IPS-18a (cell line): ENCODE measurements around the gene HOXD9.

ENCODE experiments used
- H3K27ac ChIP-seq: one replicate; pipeline ENCODE4 v1.5.1; 2013; ENCODE audit warnings: low read length
- H3K27me3 ChIP-seq: one replicate; pipeline ENCODE4 v1.6.1; 2013; ENCODE audit warnings: mild to moderate bottlenecking, low read length; ENCODE audit not compliant: control insufficient read depth, insufficient read depth
- H3K36me3 ChIP-seq: one replicate; pipeline ENCODE4 v1.6.1; 2013; ENCODE audit warnings: low read depth, low read length; ENCODE audit not compliant: control insufficient read depth
- H3K4me1 ChIP-seq: one replicate; pipeline ENCODE4 v1.6.1; 2013; ENCODE audit warnings: low read depth, low read length; ENCODE audit not compliant: control insufficient read depth
- H3K4me3 ChIP-seq: one replicate; pipeline ENCODE4 v1.5.1; 2013; ENCODE audit warnings: low read length
- H3K9ac ChIP-seq: one replicate; pipeline ENCODE4 v1.6.1; 2013; ENCODE audit warnings: mild to moderate bottlenecking, low read length, moderate library complexity
- H3K9me3 ChIP-seq: one replicate; pipeline ENCODE4 v1.6.1; 2013; ENCODE audit warnings: low read depth, low read length; ENCODE audit not compliant: control insufficient read depth

The HOXD9 gene

GRCh38 chr2:176146101-176146500 lies 23.6 kb downstream of the HOXD9 start:
- H3K27ac ChIP-seq = no peak overlapping the region
- H3K27me3 ChIP-seq = peaks cover 100% of the 10 kb centered on the region
- H3K4me3 ChIP-seq = no peak overlapping the region
- no peaks in the 10 kb centered on the region for H3K36me3 ChIP-seq
- no peaks in the 10 kb centered on the region for H3K4me1 ChIP-seq
- H3K9ac ChIP-seq = no peak overlapping the region
- H3K9me3 ChIP-seq = no peaks in the 10 kb centered on the region

- peaks cover 100% of the 10 kb centered on the region for H3K27me3 ChIP-seq
- H3K36me3 ChIP-seq = no peaks in the 10 kb centered on the region
- H3K4me1 ChIP-seq = no peaks in the 10 kb centered on the region
- H3K9ac ChIP-seq = no peak overlapping the region
- H3K4me3 ChIP-seq = no peak overlapping the region
- H3K27ac ChIP-seq = no peak overlapping the region
- H3K9me3 ChIP-seq = no peaks in the 10 kb centered on the region
Measured at GRCh38 chr2:176146645-176147044, 24.1 kb downstream of the HOXD9 start.

GRCh38 chr2:176147210-176147799 lies 24.8 kb downstream of the HOXD9 start:
- H3K4me1 ChIP-seq = no peaks in the 10 kb centered on the region
- peaks cover 100% of the 10 kb centered on the region for H3K27me3 ChIP-seq
- no peak overlapping the region for H3K4me3 ChIP-seq
- no peak overlapping the region for H3K9ac ChIP-seq
- no peak overlapping the region for H3K27ac ChIP-seq
- no peaks in the 10 kb centered on the region for H3K36me3 ChIP-seq
- H3K9me3 ChIP-seq = no peaks in the 10 kb centered on the region

GRCh38 chr2:176147800-176148496 lies 25.4 kb downstream of the HOXD9 start:
- Histone ChIP-seq H3K36me3 (no peaks in the 10 kb centered on the region), H3K27ac (no peak overlapping the region), H3K27me3 (peaks cover 100% of the 10 kb centered on the region), H3K9ac (no peak overlapping the region), H3K4me1 (no peaks in the 10 kb centered on the region), H3K4me3 (no peak overlapping the region), H3K9me3 (no peaks in the 10 kb centered on the region)

- Histone ChIP-seq H3K9me3 (no peaks in the 10 kb centered on the region), H3K36me3 (no peaks in the 10 kb centered on the region), H3K27me3 (peaks cover 100% of the 10 kb centered on the region), H3K9ac (no peak overlapping the region), H3K4me1 (no peaks in the 10 kb centered on the region), H3K4me3 (no peak overlapping the region), H3K27ac (no peak overlapping the region)
Measured at GRCh38 chr2:176148751-176149421, 26.4 kb downstream of the HOXD9 start.

- Histone ChIP-seq H3K4me1 (no peaks in the 10 kb centered on the region), H3K9me3 (no peaks in the 10 kb centered on the region), H3K27ac (no peak overlapping the region), H3K36me3 (no peaks in the 10 kb centered on the region), H3K4me3 (no peak overlapping the region), H3K27me3 (peaks cover 100% of the 10 kb centered on the region), H3K9ac (no peak overlapping the region)
Measured at GRCh38 chr2:176149481-176149938, 27.0 kb downstream of the HOXD9 start.

DNA sequence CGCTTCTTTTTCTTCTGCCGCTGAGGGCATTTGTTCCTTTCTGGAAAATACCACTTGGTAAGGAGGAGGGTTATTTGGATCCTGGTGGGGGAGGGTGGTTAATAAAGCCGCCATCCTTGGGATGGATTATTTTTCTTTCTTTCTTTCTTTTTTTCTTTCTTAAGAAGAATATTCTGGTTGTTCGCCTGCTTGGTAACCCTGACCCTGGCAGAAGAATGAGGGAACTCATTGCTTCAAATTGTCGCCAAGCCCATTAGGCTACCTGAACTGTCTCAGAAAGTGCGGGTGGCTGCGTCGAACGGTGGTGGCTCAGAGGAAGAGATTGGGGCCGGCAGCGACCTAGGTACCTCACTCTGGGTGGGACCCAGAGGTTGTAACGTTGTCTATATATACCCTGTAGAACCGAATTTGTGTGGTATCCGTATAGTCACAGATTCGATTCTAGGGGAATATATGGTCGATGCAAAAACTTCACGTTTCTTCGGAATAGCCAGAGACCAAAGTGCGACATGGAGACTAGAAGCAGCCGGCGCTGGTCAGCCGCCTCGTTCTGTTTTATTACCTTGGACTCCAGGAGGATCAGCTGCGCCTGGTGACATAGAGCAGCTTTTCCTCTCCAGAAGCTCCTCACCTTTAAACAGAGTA lies 27.5 kb downstream of the HOXD9 start:
- peaks cover 3% of the 10 kb centered on the region for H3K9me3 ChIP-seq

GRCh38 chr2:176150584-176151441 lies 28.3 kb downstream of the HOXD9 start:
- H3K27ac ChIP-seq = no peak overlapping the region
- H3K4me1 ChIP-seq = peaks cover 7% of the 10 kb centered on the region
- peak overlapping the region; percentile 17 for H3K4me3 ChIP-seq
- H3K9ac ChIP-seq = no peak overlapping the region
- H3K9me3 ChIP-seq = peaks cover 3% of the 10 kb centered on the region
- H3K36me3 ChIP-seq = no peaks in the 10 kb centered on the region
- H3K27me3 ChIP-seq = peaks cover 100% of the 10 kb centered on the region

More for the DNA sequence above, 27.5 kb downstream of the HOXD9 start:
- Histone ChIP-seq H3K9ac (no peak overlapping the region), H3K27me3 (peaks cover 100% of the 10 kb centered on the region), H3K36me3 (no peaks in the 10 kb centered on the region), H3K4me3 (no peak overlapping the region), H3K27ac (no peak overlapping the region), H3K4me1 (peaks cover under 1% of the 10 kb centered on the region)

GRCh38 chr2:176151442-176152287 lies 29.1 kb downstream of the HOXD9 start, which contains the start of gene HOXD4:
Gene HOXD4, plus strand, starts transcription at chr2:176151550. Its CDS starts 84 bp downstream, at chr2:176151634.
- Histone ChIP-seq H3K27me3 (peaks cover 100% of the 10 kb centered on the region), H3K9ac (no peak within 1 kb of the TSS), H3K4me3 (peak within 1 kb of the TSS; percentile 17), H3K36me3 (no peaks in the 10 kb centered on the region), H3K4me1 (peaks cover 7% of the 10 kb centered on the region), H3K9me3 (peaks cover 3% of the 10 kb centered on the region), H3K27ac (no peak within 1 kb of the TSS)
